HepG2 (cell line): Measurements from ENCODE around the gene PDCD5.

Experiments used
- CREB1 ChIP-seq, 2 experiments: fragments of 450-650 bp in 1 of 2; IDR thresholded peaks; 2 replicates each; pipeline ENCODE4 v1.6.1; 2016 to 2017; ENCODE audit warnings: control low read depth in 1 of 2, mild to moderate bottlenecking in 1 of 2, missing compliant biosample characterization in 1 of 2, missing genetic modification characterization in 1 of 2
- IRF1 ChIP-seq: sonication (generic); formaldehyde crosslinking; IDR thresholded peaks from 2 replicates; pipeline ENCODE4 v1.4.0; 2020; ENCODE audit warnings: low read depth, mild to moderate bottlenecking, missing genetic modification reagents
- POLR2A ChIP-seq, 2 experiments: IDR thresholded peaks; 2 replicates each; pipeline ENCODE4 v1.6.1; 2011; ENCODE audit warnings: low read depth in 2 of 2, low read length in 2 of 2, mild to moderate bottlenecking in 1 of 2, moderate library complexity in 1 of 2; ENCODE audit not compliant: insufficient read depth in 1 of 2
- RXRA ChIP-seq: sonication (generic); formaldehyde crosslinking; IDR thresholded peaks from 2 replicates; pipeline ENCODE4 v1.5.1; 2020; ENCODE audit warnings: missing genetic modification reagents
- STAT5B ChIP-seq: sonication (generic); formaldehyde crosslinking; IDR thresholded peaks from 2 replicates; pipeline ENCODE4 v1.4.0; 2020; ENCODE audit warnings: missing genetic modification reagents
- ZNF10 ChIP-seq: sonication (generic); formaldehyde crosslinking; IDR thresholded peaks from 2 replicates; pipeline ENCODE4 v1.4.0; 2020; ENCODE audit warnings: mild to moderate bottlenecking, low read depth, missing genetic modification reagents, borderline replicate concordance
- ZNF530 ChIP-seq: sonication (generic); formaldehyde crosslinking; IDR thresholded peaks from 2 replicates; pipeline ENCODE4 v1.5.0; 2020; ENCODE audit warnings: low read depth, mild to moderate bottlenecking, missing genetic modification reagents
- TF ChIP-seq, protein P1 (sequence below): IDR thresholded peaks from 2 replicates; pipeline ENCODE4 v1.6.1; 2016; ENCODE audit warnings: low read depth, control low read depth

DNA sequence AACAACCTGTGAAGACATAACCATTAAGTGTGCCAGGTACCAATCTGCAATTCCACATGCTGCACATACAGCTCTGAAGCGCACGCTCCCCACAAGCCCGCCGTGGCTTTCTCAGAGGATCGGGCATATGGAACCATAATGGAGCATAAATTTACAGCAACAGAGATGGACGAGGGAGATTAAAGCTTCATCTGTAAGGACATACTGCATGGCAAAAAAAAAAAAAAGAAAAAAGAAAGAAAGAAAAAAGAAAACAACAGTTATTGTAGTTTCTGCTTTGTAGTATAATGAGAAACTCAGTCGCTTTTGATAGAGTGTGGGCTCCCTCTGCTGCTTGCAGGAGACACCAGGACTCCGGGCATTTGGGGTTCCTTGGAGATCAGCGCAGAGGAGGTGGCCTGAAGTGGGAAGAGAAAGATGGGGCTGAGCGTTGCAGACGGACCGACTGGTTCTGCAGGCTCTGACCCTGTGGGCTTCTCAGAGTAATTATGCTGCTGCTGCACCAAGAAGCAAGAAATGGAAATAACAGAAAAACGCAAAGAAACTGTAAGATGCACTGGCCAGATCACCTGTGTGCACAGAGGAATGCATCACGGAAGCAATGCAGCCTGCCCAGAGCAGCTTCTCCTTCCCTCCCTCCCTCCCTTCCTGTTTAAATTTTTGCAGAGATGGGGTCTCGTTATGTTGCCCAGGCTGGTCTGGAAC lies 10.8 kb upstream of the PDCD5 start:
- TF ChIP-seq CREB1 (IDR thresholded peaks at IDR 0.05) (no peak), CREB1 (CRISPR knock-in tag; IDR thresholded peaks at IDR 0.05) (no peak), IRF1 (CRISPR knock-in tag) (no peak), STAT5B (CRISPR knock-in tag) (no peak), ZNF10 (no peak), RXRA (CRISPR knock-in tag) (no peak), ZNF530 (CRISPR knock-in tag) (no peak), POLR2A (IDR thresholded peaks at IDR 0.05; ENCODE audit: insufficient read depth in 1 of 2, low read depth in 2 of 2, low read length in 2 of 2) (no peak)
- TF ChIP-seq, protein P1, sequence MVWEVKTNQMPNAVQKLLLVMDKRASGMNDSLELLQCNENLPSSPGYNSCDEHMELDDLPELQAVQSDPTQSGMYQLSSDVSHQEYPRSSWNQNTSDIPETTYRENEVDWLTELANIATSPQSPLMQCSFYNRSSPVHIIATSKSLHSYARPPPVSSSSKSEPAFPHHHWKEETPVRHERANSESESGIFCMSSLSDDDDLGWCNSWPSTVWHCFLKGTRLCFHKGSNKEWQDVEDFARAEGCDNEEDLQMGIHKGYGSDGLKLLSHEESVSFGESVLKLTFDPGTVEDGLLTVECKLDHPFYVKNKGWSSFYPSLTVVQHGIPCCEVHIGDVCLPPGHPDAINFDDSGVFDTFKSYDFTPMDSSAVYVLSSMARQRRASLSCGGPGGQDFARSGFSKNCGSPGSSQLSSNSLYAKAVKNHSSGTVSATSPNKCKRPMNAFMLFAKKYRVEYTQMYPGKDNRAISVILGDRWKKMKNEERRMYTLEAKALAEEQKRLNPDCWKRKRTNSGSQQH (CRISPR knock-in tag), result no peak
